ENCODE results near the gene NTRK1. TPM values are rescaled to one million over a fixed set of nuclear protein-coding genes. Genes with fewer than 3 reads are reported as not detected.

NTRK1 gene
- total and polyA plus RNA-seq, 2 of the 13 experiments (the other 11 are each of a cell fraction or from before 2014, with no cell fraction given): not detected

GRCh38 chr1:156897078-156897825, 36.6 kb downstream of the NTRK1 start:
- no peaks in the 10 kb centered on the region for H4K20me1 ChIP-seq (ENCODE audit: insufficient read depth, low read length)
- POLR2A ChIA-PET: interaction anchor here (0.6 kb wide), 1 partner anchor 220 kb away, joined by 4 read pairs; the partner anchor contains the start of gene NES
- in situ Hi-C loops (cut with HindIII; ENCODE audit: extremely low pct_ligation_motif_present, low pct_unique_long_range_greater_than_20kb): no loop called here
- no TSS peak for BruUV-seq (replicated peaks)
- WGBS (ENCODE audit: low lambda C conversion rate): 38% methylated on average over 7 of the region's 14 CpGs
- no peak overlapping the region for H3K27ac ChIP-seq (ENCODE audit: extremely low read length, insufficient read depth, low read length)
- FAIRE-seq: no peak
- intact Hi-C loops (cut with micrococcal nuclease; ENCODE audit: unreplicated experiment): no loop called here
- H3K4me2 ChIP-seq (ENCODE audit: low read depth, low read length): no peak overlapping the region
- no peaks in the 10 kb centered on the region for H3K79me2 ChIP-seq (ENCODE audit: insufficient read depth, low read length)
- no peak overlapping the region for H3K9ac ChIP-seq (ENCODE audit: insufficient read depth, low read depth, low read length)
- H3K4me1 ChIP-seq (ENCODE audit: insufficient read depth, low read length): peaks cover 28% of the 10 kb centered on the region
- TF ChIP-seq SMAD3 (CRISPR knock-in tag; IDR thresholded peaks at IDR 0.05) (no peak), CCAR2 (optimal IDR thresholded peaks at IDR 0.05; ENCODE audit: low read depth, low read length) (no peak), THRA (CRISPR knock-in tag; IDR thresholded peaks at IDR 0.05; ENCODE audit: borderline replicate concordance) (no peak), RFX5 (IDR thresholded peaks at IDR 0.05; ENCODE audit: low read depth, low read length) (no peak), ZMAT5 (CRISPR knock-in tag; IDR thresholded peaks at IDR 0.05; ENCODE audit: borderline replicate concordance, low read depth) (no peak), ZNF513 (CRISPR knock-in tag; conservative IDR thresholded peaks at IDR 0.05) (no peak), ZFP91 (CRISPR knock-in tag; IDR thresholded peaks at IDR 0.05; ENCODE audit: borderline replicate concordance) (no peak), HNF4A (CRISPR knock-in tag; IDR thresholded peaks at IDR 0.05) (no peak), CHD4 (IDR thresholded peaks at IDR 0.05; ENCODE audit: borderline replicate concordance, low read length) (no peak), ZBTB39 (CRISPR knock-in tag; IDR thresholded peaks at IDR 0.05) (no peak), TEAD3 (CRISPR knock-in tag; optimal IDR thresholded peaks at IDR 0.05; ENCODE audit: borderline replicate concordance) (no peak), SATB2 (CRISPR knock-in tag; IDR thresholded peaks at IDR 0.05) (no peak), ZFP62 (CRISPR knock-in tag; IDR thresholded peaks at IDR 0.05) (no peak)
- ATAC-seq: no peak
- H3K4me3 ChIP-seq (replicated peaks in 1 of 3; ENCODE audit: insufficient read depth in 1 of 3, low read depth in 2 of 3, low read length in 3 of 3): no peak overlapping the region
- H3K9me3 ChIP-seq (ENCODE audit: low read length): no peaks in the 10 kb centered on the region
- H2AFZ ChIP-seq (ENCODE audit: low read length): no peak overlapping the region
- DNase-seq (ENCODE audit: low spot score): no peak
- CTCF ChIA-PET (ENCODE audit: low intra/inter-chr PET ratio, low total read pairs): no interaction called here
- H3K27me3 ChIP-seq (ENCODE audit: control insufficient read depth in 1 of 2, insufficient read depth in 2 of 2, low read length in 2 of 2): peaks cover 4 to 80% of the 10 kb centered on the region in 2 experiments
- no peaks in the 10 kb centered on the region for H3K36me3 ChIP-seq (replicated peaks in 1 of 2; ENCODE audit: control insufficient read depth in 1 of 2, insufficient read depth in 2 of 2, low read length in 2 of 2)

Measured in HepG2 (cell line).